ENCODE data around the gene RBM20.

Gene RBM20

DNA sequence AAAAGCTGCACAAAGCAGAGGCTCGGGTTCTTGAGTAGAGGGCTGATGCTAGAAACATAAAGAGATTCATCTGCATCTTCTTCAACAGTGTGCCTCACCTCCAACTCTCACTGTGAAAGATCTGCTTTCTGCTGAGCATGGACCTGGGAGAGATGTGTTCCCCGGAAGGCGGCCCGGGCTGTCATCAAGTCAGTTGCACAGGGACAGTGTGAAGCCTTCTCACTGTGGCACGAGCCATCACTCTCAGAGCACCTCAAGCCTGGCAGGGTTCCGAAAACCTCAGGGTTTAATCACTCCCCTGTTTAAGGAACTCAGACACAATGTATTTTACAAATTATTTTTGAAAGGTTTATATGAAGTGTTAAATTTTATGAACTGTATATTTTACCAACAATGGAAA, 98.7 kb downstream of the RBM20 start:
- H3K9me3 Mint-ChIP-seq: peaks cover under 1% of the 10 kb centered on the region
- no peak overlapping the region for H3K4me3 Mint-ChIP-seq
- H3K4me1 Mint-ChIP-seq: peaks cover 8% of the 10 kb centered on the region
- H3K27me3 Mint-ChIP-seq (ENCODE audit: low read depth): no peaks in the 10 kb centered on the region
- no peaks in the 10 kb centered on the region for H3K36me3 Mint-ChIP-seq (ENCODE audit: low read depth)
- TF ChIP-seq CTCF (IDR thresholded peaks at IDR 0.05; ENCODE audit: unreplicated experiment in 3 of 3): no peak
- H3K27ac Mint-ChIP-seq: no peak overlapping the region

DNA sequence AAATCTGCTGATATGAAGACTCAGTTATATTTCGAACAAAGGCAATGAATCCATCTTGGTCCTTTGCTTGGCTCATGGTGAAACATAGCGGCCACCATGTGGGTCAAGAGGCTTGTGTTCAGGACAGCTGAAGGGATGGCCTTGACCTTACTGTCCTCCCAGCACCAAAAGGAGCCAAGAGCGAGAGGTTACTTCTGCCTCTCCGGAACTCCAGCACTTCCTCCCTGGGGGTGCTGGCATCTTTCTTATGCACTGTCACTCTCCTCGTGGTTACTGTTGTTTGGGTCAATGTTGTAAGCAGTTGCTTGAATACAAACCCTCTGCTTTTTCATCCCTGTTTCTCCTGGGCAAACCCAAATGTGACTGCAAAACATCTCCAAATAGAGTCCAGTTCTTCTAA, 100.6 kb downstream of the RBM20 start:
- Mint-ChIP-seq H3K4me1 (peaks cover 5% of the 10 kb centered on the region), H3K4me3 (no peak overlapping the region), H3K27me3 (ENCODE audit: low read depth) (no peaks in the 10 kb centered on the region), H3K9me3 (peaks cover 9% of the 10 kb centered on the region), H3K36me3 (ENCODE audit: low read depth) (no peaks in the 10 kb centered on the region), H3K27ac (no peak overlapping the region)
- TF ChIP-seq CTCF (IDR thresholded peaks at IDR 0.05; ENCODE audit: unreplicated experiment in 3 of 3): no peak

- H3K36me3 Mint-ChIP-seq (ENCODE audit: low read depth): no peaks in the 10 kb centered on the region
- TF ChIP-seq CTCF (IDR thresholded peaks at IDR 0.05; ENCODE audit: unreplicated experiment in 3 of 3): peak; percentile 69 to 91 (median 87)
- H3K4me1 Mint-ChIP-seq: peaks cover 5% of the 10 kb centered on the region
- H3K4me3 Mint-ChIP-seq: no peak overlapping the region
- no peaks in the 10 kb centered on the region for H3K27me3 Mint-ChIP-seq (ENCODE audit: low read depth)
- H3K9me3 Mint-ChIP-seq: peaks cover 9% of the 10 kb centered on the region
- H3K27ac Mint-ChIP-seq: no peak overlapping the region
Observed at GRCh38 chr10:110746254-110746826, 102.2 kb downstream of the RBM20 start.

DNA sequence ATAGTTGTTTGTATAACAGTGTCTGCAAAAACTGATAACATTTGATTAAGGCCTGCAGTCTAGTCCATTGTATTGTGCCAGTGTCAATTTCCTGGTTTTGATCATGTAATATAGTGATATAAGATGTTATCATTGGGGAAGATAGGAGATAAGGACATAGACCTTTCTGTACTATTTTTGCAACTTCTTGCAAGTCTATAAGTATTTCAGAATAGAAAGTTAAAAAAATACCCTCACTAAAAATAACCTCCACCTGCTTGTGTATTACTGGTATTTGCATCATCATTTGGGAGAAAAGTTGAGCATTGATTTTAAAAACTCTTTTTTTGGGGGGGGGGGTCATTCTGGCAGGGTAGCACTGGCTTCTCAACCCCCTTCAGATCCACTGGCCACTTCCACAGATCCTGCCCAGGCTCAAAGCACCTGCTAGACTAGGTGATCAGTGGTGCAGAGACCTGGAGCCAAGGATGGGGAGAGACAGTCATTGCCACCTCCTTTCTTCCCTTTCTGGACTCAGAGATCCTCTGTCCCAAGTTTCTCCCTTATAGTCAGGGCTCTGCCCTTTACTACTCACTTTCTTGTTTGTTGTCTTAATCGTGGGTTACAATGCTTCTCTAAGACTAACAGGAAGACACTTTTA, 103.0 kb downstream of the RBM20 start:
- Mint-ChIP-seq H3K4me3 (no peak overlapping the region), H3K27ac (no peak overlapping the region), H3K9me3 (peaks cover 9% of the 10 kb centered on the region), H3K4me1 (peaks cover 5% of the 10 kb centered on the region), H3K27me3 (ENCODE audit: low read depth) (no peaks in the 10 kb centered on the region), H3K36me3 (ENCODE audit: low read depth) (no peaks in the 10 kb centered on the region)
- no peak for TF ChIP-seq CTCF (IDR thresholded peaks at IDR 0.05; ENCODE audit: unreplicated experiment in 3 of 3)

DNA sequence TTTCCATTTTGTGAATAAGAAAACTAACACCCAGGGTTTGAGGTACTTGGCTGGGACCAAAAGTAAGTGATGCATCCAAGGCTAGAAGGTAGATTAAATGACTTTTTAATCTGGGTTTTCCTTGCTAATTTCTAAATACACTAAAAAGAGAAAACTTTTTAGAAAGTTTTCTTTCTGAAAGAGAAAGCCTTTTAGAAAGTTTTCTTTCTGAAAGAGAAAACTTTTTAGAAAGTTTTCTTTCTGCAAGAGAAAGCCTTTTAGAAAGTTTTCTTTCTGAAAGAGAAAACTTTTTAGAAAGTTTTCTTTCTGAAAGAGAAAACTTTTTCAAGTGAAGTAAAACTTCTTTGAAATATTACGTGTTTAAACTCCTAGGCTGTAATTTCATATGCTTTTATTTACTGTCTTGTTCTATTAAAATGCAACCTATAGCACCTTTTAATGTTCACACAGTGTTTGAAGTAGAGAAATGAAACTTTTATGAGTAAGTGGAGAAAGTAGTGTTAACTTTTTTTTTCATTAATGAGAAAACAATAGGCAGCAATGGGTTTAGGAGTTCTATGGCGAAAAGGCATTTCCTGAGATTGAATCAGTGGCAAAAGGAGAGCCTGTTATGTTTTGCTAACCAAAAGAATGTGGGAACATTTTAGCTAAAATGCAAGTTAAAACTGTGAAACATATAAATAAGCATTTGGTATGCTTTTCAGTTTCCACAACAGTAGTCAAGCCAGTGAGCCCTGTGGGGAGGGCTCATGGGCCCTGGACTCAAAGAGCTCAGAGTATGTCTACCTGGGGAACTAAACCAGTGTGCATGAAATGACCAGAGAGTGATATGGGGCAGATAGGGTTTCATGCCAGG, 103.7 kb downstream of the RBM20 start:
- H3K36me3 Mint-ChIP-seq (ENCODE audit: low read depth): no peaks in the 10 kb centered on the region
- peaks cover 5% of the 10 kb centered on the region for H3K4me1 Mint-ChIP-seq
- TF ChIP-seq CTCF (IDR thresholded peaks at IDR 0.05; ENCODE audit: unreplicated experiment in 3 of 3): no peak
- peaks cover 9% of the 10 kb centered on the region for H3K9me3 Mint-ChIP-seq
- no peaks in the 10 kb centered on the region for H3K27me3 Mint-ChIP-seq (ENCODE audit: low read depth)
- H3K4me3 Mint-ChIP-seq: no peak overlapping the region
- H3K27ac Mint-ChIP-seq: peak overlapping the region in 1 of 3 experiments; percentile 43
